H1 (cell line): ENCODE results near the gene PTPRT.

ENCODE experiments used
- BRCA1 ChIP-seq: IDR thresholded peaks from 2 replicates; pipeline ENCODE4 v1.6.1; 2012; ENCODE audit warnings: low read depth, low read length, improper control_type of control experiment
- CTCF ChIP-seq, 3 experiments: IDR thresholded peaks; 1 replicate in 2 of 3; 2 replicates in 1 of 3; pipeline versions ENCODE4 v1.5.1 to v1.6.1; 2011; ENCODE audit warnings: low read length in 3 of 3, mild to moderate bottlenecking in 3 of 3, inconsistent platforms in 2 of 3, low read depth in 1 of 3, moderate library complexity in 1 of 3; ENCODE audit not compliant: insufficient read depth in 1 of 3; ENCODE audit errors: control extremely low read depth in 1 of 3
- EZH2 ChIP-seq: fragments of 200-600 bp; sonication (generic); IDR thresholded peaks from 2 replicates; pipeline ENCODE4 v1.7.1; 2012; ENCODE audit warnings: low read depth, mild to moderate bottlenecking, moderate library complexity, low read length, inconsistent platforms; ENCODE audit not compliant: severe bottlenecking
- HDAC6 ChIP-seq: IDR thresholded peaks from one replicate; pipeline ENCODE4 v1.7.1; 2012; ENCODE audit warnings: low read depth, mild to moderate bottlenecking, inconsistent platforms, low read length, moderate library complexity
- JUN ChIP-seq: IDR thresholded peaks from 2 replicates; pipeline ENCODE4 v1.6.1; 2011; ENCODE audit warnings: low read depth, mild to moderate bottlenecking, improper control_type of control experiment, low read length
- JUND ChIP-seq: IDR thresholded peaks from 2 replicates; pipeline ENCODE4 v1.6.1; 2011; ENCODE audit warnings: mild to moderate bottlenecking, improper control_type of control experiment, low read length
- RFX5 ChIP-seq: IDR thresholded peaks from 2 replicates; pipeline ENCODE4 v1.6.1; 2011; ENCODE audit warnings: low read depth, low read length, improper control_type of control experiment, borderline replicate concordance
- RXRA ChIP-seq: IDR thresholded peaks from 2 replicates; pipeline ENCODE4 v1.6.1; 2011; ENCODE audit warnings: low read depth, mild to moderate bottlenecking, low read length, moderate library complexity; ENCODE audit not compliant: insufficient read depth
- SIX5 ChIP-seq: IDR thresholded peaks from 2 replicates; pipeline ENCODE4 v1.6.1; 2011; ENCODE audit warnings: mild to moderate bottlenecking, low read depth, low read length
- TCF12 ChIP-seq: IDR thresholded peaks from 2 replicates; pipeline ENCODE4 v1.6.1; 2011; ENCODE audit warnings: low read depth, mild to moderate bottlenecking, low read length
- USF2 ChIP-seq: IDR thresholded peaks from 2 replicates; pipeline ENCODE4 v1.6.1; 2011; ENCODE audit warnings: low read length, improper control_type of control experiment
- YY1 ChIP-seq: IDR thresholded peaks from 2 replicates; pipeline ENCODE4 v1.6.1; 2011; ENCODE audit warnings: low read depth, mild to moderate bottlenecking, low read length

DNA sequence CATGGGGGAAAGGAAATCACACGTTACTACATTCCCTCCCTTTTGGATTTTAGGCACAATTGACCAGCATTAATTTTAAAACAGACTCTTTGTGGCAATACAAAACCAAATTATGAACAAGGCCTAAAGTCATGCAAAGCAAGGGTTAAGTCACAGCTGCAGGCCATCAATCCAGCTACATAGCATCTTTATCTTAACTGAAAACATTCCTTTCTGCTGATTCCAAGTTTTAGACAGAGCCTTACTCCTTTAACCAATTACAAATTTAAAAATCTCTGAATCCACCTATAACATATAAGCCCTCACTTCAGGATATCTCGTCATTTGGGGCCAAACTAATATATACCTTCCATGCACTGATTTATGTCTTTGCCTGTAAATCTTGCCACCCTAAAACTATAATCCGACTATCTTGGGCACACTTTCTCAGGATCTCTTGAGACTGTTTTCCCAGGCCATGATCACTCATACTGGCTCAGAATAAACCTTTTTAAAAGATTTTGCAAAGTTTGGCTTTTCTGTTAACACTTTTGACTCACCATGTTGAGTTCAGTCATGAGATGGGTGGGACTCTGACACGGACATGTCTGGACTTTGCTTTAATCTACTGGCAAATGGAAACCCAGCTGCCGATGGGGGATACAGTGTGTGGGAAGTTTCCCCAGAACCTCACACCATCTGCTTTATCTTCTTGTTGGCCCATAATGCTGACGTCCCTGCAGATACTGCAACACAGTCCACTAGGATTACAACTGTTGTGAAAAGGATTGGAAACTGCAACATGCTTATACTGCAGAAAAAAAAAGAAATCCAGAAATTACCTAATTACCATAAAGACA lies 757.0 kb downstream of the PTPRT start:
- TF ChIP-seq RXRA (no peak), YY1 (no peak), JUND (no peak), BRCA1 (no peak), EZH2 (no peak), CTCF (IDR thresholded peaks at IDR 0.05; ENCODE audit: control extremely low read depth in 1 of 3, insufficient read depth in 1 of 3, low read depth in 1 of 3, low read length in 3 of 3) (no peak), USF2 (no peak), JUN (no peak), TCF12 (no peak), SIX5 (no peak), RFX5 (no peak), HDAC6 (no peak)
